Stimulated activated memory B cell treated with anti-CD40 and anti-IgM and Interleukin-4, amounts not matched to agents 10 μg/mL and 1 μg/mL and 100 μg/mL, for 72 hours (primary cell): Measurements from ENCODE around the gene CELSR1.
A peak's percentile ranks its signal among the peaks of the same experiment; 100 is the strongest.

Experiments
- ATAC-seq: fragments of 150-1000 bp; cut with Tn5 transposase; 2 replicates; pipeline ENCODE4 v1.10.0; 2021
- H3K27ac Mint-ChIP-seq: one replicate; pipeline ENCODE4 v1.8.0; 2022; ENCODE audit warnings: mild to moderate bottlenecking, mixed read lengths
- H3K27me3 Mint-ChIP-seq: one replicate; pipeline ENCODE4 v1.8.0; 2022; ENCODE audit warnings: mixed read lengths
- H3K36me3 Mint-ChIP-seq: one replicate; pipeline ENCODE4 v1.8.0; 2022; ENCODE audit warnings: mixed read lengths
- H3K4me1 Mint-ChIP-seq: one replicate; pipeline ENCODE4 v1.8.0; 2022; ENCODE audit warnings: mixed read lengths
- H3K4me3 Mint-ChIP-seq: one replicate; pipeline ENCODE4 v1.8.0; 2022; ENCODE audit warnings: mild to moderate bottlenecking, moderate library complexity, mixed read lengths
- H3K9me3 Mint-ChIP-seq: one replicate; pipeline ENCODE4 v1.8.0; 2022; ENCODE audit warnings: mixed read lengths

CELSR1 gene

DNA sequence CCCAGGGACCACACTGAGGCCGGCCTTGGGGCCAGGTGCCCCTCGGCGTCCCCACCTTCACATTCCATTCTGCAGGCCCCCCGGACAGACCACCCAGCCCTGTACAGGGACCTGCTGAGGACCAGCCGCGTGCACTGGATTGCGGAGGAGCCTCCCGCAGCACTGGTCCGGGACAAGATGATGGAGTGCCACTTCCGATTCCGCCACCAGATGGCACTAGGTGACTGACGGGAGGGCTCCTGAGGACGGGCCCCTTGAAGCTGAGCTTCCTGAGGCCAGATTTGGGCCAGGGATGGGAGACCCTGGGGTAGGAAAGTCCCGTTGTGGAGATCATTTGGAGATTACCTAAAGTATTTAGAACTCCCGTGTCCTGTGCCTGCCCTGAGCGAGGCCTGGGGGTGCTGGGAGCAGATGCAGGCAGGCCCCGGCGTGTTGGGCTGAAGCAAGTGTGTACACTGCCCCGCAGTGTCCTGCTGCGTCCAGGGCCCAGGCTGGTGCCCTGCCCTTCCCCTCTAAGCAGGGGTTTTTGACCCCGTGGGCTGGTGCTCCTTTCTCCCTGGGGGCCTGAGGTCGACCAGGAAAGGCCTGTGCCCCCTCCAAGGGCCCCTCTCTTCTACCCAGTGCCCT, 181.9 kb downstream of the CELSR1 start:
- no peaks in the 10 kb centered on the region for H3K27me3 Mint-ChIP-seq
- peaks cover 76% of the 10 kb centered on the region for H3K36me3 Mint-ChIP-seq
- peaks cover 24% of the 10 kb centered on the region for H3K4me1 Mint-ChIP-seq
- H3K4me3 Mint-ChIP-seq = no peak overlapping the region
- H3K27ac Mint-ChIP-seq = peak overlapping the region; percentile 53
- ATAC-seq = peak; percentile 60
- H3K9me3 Mint-ChIP-seq = no peaks in the 10 kb centered on the region

DNA sequence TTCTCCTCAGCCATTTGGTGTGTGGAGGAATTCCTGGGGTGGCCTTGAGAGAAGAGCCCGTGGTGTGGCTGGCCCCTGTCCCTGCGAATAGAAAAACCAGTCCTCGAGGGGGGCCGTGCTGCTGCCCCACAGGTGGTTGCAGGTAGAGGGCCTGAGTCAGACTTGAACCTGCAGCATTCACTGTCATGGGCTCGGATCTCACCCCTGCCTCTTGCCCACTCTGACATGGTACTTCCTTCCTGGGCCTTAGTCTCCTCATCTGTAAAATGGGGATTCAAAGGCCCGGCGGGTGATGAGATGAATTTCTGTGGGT, 182.5 kb downstream of the CELSR1 start:
- Mint-ChIP-seq H3K27ac (peak overlapping the region; percentile 53), H3K4me1 (peaks cover 24% of the 10 kb centered on the region), H3K4me3 (no peak overlapping the region), H3K9me3 (no peaks in the 10 kb centered on the region), H3K27me3 (no peaks in the 10 kb centered on the region), H3K36me3 (peaks cover 73% of the 10 kb centered on the region)
- no peak for ATAC-seq

DNA sequence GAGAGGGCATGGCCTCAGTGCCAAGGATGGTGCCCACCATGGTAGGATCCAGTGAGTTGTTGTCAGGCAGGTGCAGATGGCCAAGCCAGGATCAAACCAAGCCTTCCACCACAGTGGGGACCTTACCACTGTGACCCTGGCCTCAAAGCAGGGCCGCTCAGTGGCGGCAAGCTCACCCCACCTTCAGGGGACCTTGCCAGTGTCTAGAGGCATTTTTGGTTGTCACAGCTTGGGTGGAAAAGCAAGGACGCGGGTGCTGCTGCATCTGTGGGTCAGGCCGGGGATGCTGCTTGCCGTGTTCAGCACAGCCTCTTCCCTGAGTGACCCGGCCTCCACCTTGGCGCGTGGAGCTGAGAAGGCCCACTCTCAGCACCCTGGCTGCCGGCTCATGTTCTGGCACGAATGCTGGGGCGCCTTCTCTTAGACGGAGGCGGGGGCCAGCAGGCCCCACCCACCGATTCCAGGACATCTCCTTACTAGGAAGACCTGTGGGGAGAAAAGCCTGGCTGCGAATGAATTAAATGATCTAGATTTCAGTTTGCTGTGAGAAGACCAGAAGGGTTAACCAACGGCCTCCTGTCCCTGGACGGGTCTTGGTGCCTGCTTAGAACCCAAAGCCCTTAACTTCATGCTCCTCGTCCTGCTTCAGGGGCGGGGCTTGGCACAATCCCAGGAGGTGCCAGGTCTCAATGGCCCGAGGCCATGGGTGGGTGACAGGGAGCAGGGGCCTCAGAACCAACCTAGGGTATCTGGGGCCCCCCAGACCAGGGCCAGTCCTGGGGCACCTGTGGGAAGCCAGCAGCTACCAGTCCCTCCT, 183.0 kb downstream of the CELSR1 start:
- H3K36me3 Mint-ChIP-seq = peaks cover 74% of the 10 kb centered on the region
- H3K9me3 Mint-ChIP-seq = no peaks in the 10 kb centered on the region
- H3K4me3 Mint-ChIP-seq = no peak overlapping the region
- H3K27ac Mint-ChIP-seq = peak overlapping the region; percentile 42
- H3K27me3 Mint-ChIP-seq = no peaks in the 10 kb centered on the region
- peaks cover 28% of the 10 kb centered on the region for H3K4me1 Mint-ChIP-seq
- no peak for ATAC-seq

DNA sequence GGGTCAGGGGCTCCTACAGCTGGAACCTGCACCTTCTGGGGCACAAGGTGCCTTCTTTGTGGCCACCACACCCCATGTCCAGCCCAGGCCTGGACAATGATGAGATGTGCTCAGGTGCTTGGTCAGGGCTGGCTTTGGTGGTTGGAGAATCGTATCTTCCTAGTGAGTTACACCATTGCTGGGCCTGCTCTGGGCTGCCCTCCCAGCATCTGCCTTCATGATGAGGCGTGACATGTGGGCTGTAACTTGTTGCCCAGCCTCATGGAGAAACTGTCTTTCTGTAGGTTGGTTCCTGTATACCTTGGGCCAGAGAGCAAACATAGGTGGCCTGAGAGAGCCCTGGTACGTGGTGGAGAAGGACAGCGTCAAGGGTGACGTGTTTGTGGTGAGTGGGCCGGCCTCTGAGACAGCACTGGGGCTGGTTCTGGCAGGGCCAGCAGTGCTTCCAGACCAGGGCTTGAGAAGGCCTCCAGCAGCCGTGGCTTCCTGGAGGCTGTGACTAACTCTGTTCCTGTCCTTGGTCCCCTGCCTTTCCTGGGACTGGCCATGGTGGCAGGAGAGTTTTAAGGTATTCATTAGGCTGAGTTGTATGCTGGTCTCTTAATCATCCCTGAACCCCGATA, 183.8 kb downstream of the CELSR1 start:
- peaks cover 33% of the 10 kb centered on the region for H3K4me1 Mint-ChIP-seq
- no peaks in the 10 kb centered on the region for H3K9me3 Mint-ChIP-seq
- H3K36me3 Mint-ChIP-seq = peaks cover 75% of the 10 kb centered on the region
- no peak for ATAC-seq
- H3K4me3 Mint-ChIP-seq = no peak overlapping the region
- peak overlapping the region; percentile 42 for H3K27ac Mint-ChIP-seq
- no peaks in the 10 kb centered on the region for H3K27me3 Mint-ChIP-seq

DNA sequence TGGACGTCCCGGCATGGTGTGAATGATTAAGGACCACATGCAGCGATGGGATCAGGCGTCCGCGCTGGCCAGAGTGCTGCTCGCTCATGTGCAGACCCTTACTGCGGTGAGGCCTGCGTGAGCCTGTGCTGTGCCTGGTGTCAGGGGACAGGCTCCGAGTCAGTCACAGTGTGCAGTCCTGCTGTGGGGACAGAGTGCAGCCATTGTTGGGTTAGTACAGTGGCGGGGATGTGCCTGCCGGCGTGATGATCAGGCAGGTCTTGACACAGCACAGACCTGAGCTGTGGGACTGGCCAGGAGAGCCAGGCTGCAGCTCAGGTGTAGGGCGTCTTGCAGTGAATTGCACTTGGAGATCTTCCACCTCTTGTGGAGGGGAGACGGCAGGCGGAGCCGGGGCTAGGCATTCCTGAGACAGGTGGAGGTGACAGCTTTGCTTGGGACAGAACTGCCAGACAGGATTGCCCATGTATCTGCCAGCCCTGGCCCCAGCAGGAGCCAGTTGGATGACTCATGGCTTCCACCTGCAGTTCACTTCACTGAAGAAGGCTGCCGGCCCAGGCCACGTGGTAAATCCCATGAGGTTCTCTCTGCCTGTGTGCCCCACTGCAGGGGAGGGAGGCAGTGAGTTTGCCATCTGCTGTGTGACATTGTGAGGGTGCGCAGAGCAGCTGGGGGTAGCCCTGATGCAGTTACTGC, 184.6 kb downstream of the CELSR1 start:
- no peak overlapping the region for H3K4me3 Mint-ChIP-seq
- peak; percentile 81 for ATAC-seq
- H3K27ac Mint-ChIP-seq = peak overlapping the region; percentile 42
- H3K36me3 Mint-ChIP-seq = peaks cover 75% of the 10 kb centered on the region
- H3K9me3 Mint-ChIP-seq = no peaks in the 10 kb centered on the region
- peaks cover 33% of the 10 kb centered on the region for H3K4me1 Mint-ChIP-seq
- no peaks in the 10 kb centered on the region for H3K27me3 Mint-ChIP-seq

DNA sequence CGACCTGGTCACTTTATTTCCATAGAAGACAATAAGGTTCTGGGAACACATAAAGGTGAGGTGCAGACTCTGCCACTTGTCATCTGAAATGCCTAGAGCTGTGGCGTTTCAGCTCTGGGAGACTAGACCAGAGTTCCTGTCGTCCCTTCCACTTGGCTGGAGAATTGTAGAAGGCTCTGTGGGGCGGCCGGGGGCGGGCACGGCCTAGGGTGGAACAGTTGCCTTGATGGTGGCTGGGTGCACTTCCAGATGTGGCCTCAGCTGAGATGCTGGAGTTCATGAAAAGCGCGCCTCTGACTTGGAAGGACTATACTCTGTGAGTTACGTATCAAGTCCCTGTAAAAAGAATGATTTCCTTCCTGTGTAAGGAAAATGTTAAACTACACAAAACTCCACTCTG, 185.1 kb downstream of the CELSR1 start:
- H3K36me3 Mint-ChIP-seq = peaks cover 76% of the 10 kb centered on the region
- peaks cover 33% of the 10 kb centered on the region for H3K4me1 Mint-ChIP-seq
- H3K9me3 Mint-ChIP-seq = no peaks in the 10 kb centered on the region
- no peak overlapping the region for H3K4me3 Mint-ChIP-seq
- H3K27ac Mint-ChIP-seq = peak overlapping the region; percentile 42
- H3K27me3 Mint-ChIP-seq = no peaks in the 10 kb centered on the region
- no peak for ATAC-seq

DNA sequence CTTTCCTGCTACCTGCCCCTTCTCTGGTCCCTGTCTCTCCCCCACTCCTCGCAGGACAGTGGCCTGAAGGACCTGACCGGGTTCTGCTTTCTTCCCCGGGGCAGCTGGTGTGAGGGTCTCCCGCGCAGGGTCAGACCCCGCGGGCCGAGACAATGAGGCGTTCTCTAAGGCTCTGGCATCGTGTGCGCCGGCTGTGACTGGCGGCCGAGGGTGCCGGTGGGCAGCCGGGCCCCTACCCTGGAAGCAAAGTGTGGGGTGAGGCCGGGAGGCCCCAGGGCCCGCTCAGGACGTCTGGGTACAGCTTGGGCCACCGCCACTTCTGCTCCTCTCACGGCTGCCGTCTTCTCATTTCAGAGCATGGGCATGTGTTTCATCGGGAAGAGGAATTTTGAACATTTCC, 185.7 kb downstream of the CELSR1 start:
- Mint-ChIP-seq H3K27ac (no peak overlapping the region), H3K36me3 (peaks cover 79% of the 10 kb centered on the region), H3K4me3 (no peak overlapping the region), H3K9me3 (no peaks in the 10 kb centered on the region), H3K27me3 (no peaks in the 10 kb centered on the region), H3K4me1 (peaks cover 33% of the 10 kb centered on the region)
- ATAC-seq = no peak

DNA sequence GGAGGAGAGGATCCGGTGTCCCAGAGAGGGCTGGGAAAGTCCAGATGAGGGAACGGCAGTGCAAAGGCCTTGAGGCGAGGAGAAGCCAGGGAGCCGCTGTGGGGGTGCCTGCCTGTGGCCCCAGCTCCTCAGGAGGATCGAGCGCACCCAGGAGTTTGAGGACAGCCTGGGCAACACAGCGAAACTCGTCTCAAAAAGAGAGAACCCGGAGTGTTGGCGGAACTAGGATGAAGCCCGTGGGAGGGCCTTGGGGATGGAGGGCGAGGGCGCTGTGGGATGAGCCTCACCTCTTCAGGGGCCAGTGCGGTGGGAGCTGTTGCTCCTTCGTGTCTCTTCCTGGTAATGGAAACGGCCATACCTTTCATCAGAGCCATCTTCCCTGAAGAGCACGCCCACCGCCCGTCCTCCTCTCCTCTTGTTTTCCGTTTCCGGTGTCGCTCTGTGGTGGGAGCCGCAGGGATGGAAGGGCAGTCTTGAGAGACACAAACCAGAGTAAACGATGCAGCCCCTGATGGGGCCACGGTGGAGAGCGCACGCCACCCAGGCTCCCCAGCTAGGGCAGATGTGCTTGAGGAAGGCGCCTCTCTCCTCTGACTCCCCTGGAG, 186.2 kb downstream of the CELSR1 start:
- no peaks in the 10 kb centered on the region for H3K9me3 Mint-ChIP-seq
- H3K27ac Mint-ChIP-seq = peak overlapping the region; percentile 23
- H3K4me3 Mint-ChIP-seq = no peak overlapping the region
- no peak for ATAC-seq
- H3K27me3 Mint-ChIP-seq = no peaks in the 10 kb centered on the region
- H3K36me3 Mint-ChIP-seq = peaks cover 84% of the 10 kb centered on the region
- H3K4me1 Mint-ChIP-seq = peaks cover 33% of the 10 kb centered on the region

DNA sequence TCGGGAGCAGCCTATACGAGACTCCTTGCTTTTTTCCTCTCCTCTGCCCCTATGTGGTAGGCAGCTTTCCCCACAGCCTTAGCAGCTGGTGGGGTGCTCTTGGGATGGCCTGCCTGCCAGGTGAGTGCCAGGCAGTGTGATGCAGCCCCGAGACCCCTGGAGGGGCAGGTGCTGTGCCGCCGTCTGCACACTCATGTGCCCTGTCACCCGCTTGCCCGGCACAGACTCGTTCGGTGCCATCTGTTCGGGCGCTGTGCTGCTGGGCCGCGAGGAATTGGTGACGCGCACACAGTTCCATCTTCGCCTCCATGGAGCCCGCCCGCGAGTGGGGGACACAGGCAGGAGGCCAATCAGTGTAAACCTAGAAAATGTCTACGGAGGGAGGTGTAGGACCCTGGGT, 186.8 kb downstream of the CELSR1 start:
- Mint-ChIP-seq H3K27ac (peak overlapping the region; percentile 23), H3K9me3 (no peaks in the 10 kb centered on the region), H3K4me3 (no peak overlapping the region), H3K36me3 (peaks cover 84% of the 10 kb centered on the region), H3K4me1 (peaks cover 29% of the 10 kb centered on the region), H3K27me3 (no peaks in the 10 kb centered on the region)
- ATAC-seq = no peak

DNA sequence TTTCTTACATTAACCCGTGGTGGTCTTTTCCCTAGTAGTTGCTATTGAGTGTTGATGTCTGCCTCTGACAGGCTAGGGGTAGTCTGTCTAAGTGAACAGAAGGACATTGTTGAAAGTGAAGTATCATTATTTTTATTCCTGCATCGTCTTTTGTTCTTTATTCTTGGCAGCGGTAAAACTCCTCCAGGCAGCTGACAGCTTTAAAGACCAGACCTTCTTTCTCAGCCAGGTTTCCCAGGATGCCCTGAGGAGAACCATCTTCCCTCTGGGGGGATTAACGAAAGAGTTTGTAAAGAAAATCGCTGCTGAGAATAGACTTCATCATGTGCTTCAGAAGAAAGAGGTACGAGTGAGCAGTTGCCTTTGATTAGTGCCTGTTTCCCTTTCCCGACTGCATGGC, 187.3 kb downstream of the CELSR1 start:
- H3K4me3 Mint-ChIP-seq = no peak overlapping the region
- H3K36me3 Mint-ChIP-seq = peaks cover 82% of the 10 kb centered on the region
- peaks cover 24% of the 10 kb centered on the region for H3K4me1 Mint-ChIP-seq
- no peak for ATAC-seq
- peak overlapping the region; percentile 78 for H3K27ac Mint-ChIP-seq
- no peaks in the 10 kb centered on the region for H3K27me3 Mint-ChIP-seq
- no peaks in the 10 kb centered on the region for H3K9me3 Mint-ChIP-seq

DNA sequence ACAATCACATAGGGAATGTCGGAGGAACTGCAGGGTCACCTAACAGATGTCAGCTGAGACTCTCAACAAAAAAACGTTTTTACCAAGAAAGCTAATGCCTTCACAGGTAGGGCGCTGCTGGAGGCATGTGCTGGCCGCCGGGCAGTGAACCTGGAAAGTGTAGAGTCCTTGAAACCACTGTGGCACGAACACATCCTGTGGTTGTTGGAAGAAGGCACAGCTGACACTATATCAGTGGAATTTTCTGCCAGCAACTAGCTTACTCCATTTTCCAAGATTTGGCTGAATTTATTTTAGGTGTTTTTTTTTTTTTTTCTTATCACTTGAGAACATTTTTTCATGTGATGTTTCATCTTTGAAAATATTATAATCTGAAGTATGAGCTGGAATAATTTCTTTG, 187.7 kb downstream of the CELSR1 start:
- Mint-ChIP-seq H3K9me3 (no peaks in the 10 kb centered on the region), H3K27ac (peak overlapping the region; percentile 78), H3K4me1 (peaks cover 23% of the 10 kb centered on the region), H3K4me3 (no peak overlapping the region), H3K27me3 (no peaks in the 10 kb centered on the region), H3K36me3 (peaks cover 84% of the 10 kb centered on the region)
- ATAC-seq = no peak

DNA sequence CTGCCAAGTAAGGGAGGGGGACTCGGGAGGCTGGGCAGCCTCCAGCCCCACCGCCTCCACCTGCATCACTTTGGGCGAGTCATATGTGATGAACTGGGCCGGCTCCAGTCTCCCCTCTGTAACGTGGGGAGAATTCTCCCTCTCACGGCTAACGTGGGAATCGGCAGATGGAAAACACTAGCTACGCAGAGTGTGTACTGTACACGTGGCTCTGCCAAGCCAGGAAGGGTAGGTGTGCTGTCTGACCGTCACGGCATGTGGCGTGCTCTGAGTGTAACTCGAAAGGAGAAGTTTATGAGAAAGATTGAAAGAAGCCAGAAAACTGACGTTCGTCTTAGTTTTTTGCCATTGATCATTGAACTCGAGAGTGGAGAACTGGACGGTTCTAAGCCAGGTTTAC, 188.2 kb downstream of the CELSR1 start:
- H3K4me1 Mint-ChIP-seq = peaks cover 23% of the 10 kb centered on the region
- no peaks in the 10 kb centered on the region for H3K27me3 Mint-ChIP-seq
- peaks cover 88% of the 10 kb centered on the region for H3K36me3 Mint-ChIP-seq
- H3K4me3 Mint-ChIP-seq = no peak overlapping the region
- H3K27ac Mint-ChIP-seq = peak overlapping the region; percentile 78
- no peaks in the 10 kb centered on the region for H3K9me3 Mint-ChIP-seq
- ATAC-seq = peak; percentile 79

DNA sequence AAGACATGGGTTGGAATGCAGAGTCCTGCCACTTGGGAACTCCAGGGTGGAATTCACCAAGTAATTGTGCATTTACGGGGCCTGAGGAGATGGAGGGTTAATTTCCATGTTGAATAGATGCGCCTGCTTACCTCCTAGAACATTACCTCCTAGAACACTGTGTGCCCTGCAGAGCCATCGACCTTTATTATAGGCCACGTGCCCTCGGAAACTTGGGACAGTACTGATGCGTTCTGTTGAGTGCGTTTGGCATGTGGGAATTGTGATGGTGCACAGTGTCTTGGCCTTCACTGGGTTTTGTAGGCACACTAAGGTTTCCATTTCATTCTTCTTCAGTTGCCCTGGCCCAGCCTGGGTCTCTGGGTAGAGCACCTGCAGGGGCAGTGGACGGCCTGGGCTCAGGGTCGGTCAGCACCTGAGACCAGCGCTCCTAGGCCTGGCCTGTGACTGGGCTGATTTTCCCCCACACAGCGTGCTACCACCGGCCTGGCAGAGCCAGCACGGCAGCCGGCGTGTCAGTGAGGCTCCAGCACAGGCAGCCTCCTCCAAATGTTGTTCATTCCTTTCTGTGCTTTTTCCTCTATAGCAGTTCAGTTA, 189.2 kb downstream of the CELSR1 start:
- no peaks in the 10 kb centered on the region for H3K9me3 Mint-ChIP-seq
- H3K27ac Mint-ChIP-seq = no peak overlapping the region
- no peak overlapping the region for H3K4me3 Mint-ChIP-seq
- peaks cover 16% of the 10 kb centered on the region for H3K4me1 Mint-ChIP-seq
- H3K36me3 Mint-ChIP-seq = peaks cover 89% of the 10 kb centered on the region
- ATAC-seq = no peak
- no peaks in the 10 kb centered on the region for H3K27me3 Mint-ChIP-seq

DNA sequence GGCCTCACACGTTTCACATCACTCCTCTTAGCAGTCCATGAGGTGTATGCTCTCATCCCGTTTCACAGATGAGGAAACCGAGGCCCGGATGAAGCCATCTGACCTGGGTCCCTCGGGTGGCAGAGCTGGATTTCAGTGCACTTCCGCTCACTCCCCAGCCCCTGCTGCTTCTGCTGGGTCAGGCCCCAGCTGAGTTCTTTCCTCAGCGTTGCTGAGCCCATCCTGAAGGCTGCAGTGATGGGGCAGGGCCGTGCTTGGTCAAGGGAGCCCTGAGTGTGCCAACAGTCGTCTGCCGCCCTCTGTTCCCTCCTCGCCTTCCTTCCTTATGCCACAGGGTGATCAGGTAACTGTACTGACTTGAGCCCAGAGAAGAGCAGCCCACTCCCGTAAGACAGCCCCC, 189.8 kb downstream of the CELSR1 start:
- Mint-ChIP-seq H3K27me3 (no peaks in the 10 kb centered on the region), H3K4me1 (peaks cover 10% of the 10 kb centered on the region), H3K9me3 (no peaks in the 10 kb centered on the region), H3K36me3 (peaks cover 89% of the 10 kb centered on the region), H3K4me3 (no peak overlapping the region), H3K27ac (no peak overlapping the region)
- ATAC-seq = no peak
